ENCODE data around the gene TCF23.
"Not testable (repeated sequence)": the region's sequence is repeated elsewhere in the genome, so short reads cannot be mapped to it uniquely, and the experiment has no call there.

TCF23 gene

DNA sequence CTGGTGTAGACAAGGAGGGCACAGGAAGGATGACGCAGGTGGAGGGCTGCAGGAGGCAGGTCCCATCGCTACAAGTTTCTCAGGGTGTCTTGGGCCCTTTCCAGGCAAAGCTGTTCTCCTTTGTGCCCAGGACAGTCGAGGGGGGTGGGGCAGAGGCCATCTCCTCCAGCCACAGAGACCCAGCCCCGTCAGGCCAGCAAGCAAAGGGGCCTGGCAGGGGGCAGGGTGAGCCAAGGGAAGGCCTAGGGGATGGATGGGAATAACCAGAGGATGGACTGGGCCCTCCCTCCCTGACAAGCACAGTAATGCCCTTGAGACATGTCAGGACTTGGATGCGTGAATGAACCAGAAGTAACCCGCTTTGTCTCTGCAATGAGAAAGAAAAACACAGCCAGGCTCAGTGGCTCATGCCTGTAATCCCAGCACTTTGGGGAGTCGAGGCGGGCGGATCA lies 6.3 kb downstream of the TCF23 start:
- no peak for DNase-seq

DNA sequence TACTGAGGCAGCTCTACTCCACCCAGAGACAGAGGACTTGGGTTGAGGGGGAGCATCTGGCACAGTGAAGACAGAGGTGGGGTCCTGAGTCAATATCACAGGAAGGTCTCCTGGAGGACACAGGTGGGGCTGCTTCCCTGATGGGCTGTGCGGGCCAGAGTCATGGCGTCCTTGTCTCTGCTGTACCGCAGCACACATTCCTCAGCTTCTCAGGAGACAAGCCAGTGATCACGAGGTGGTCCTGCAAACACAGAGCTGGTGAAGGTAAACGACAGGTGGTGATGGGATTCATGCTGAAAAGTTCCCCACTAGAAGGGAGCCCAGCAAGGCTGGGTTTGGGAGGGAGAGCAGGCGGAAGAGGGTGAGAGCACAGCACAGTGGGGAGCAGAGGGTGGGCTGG lies 9.7 kb downstream of the TCF23 start:
- DNase-seq = no peak

- no peak for DNase-seq
These were observed 10.5 kb downstream of the TCF23 start for GRCh38 chr2:27159271-27159670.

GRCh38 chr2:27160191-27160590 lies 11.4 kb downstream of the TCF23 start:
- DNase-seq = no peak

- no peak for DNase-seq
These were observed 13.6 kb downstream of the TCF23 start for GRCh38 chr2:27162151-27163121.

DNA sequence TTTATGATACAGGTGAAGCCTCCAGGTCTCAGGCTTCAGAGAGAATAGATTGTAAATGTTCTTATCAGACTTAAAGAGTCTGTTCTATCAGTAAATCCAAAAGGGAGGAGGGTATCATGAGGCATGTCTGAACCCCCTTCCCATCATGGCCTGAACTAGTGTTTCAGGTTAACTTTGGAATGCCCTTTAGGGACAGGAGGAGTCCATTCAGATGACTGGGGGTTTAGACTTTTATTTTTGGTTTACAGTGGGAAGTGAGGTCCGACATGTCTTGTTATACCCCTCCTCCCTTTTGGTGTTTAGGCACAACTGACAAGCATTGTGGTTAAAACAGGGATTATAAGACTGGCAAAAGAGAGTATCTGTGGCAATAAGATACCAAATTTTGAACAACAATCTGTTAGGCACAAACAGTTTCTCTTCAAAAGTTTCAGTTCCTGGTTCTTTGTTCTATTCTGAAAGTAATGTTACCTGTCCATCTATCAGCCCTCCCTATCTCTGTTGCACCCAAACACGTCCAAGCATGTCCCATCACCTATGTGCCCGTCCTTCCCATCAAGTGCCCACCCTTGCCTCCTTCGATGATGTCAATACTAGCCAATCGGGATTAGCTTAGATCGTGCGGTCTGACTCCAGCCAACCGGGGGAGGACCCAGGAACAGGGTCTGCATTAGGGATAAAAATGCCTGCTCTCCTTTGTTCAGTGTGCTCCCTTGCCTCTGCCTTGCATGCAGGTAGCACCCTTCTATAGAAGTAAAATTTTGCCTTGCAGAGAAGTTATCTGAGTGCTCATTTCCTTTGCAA lies 16.4 kb downstream of the TCF23 start:
- DNase-seq = no peak

- no peak for DNase-seq
These were observed 22.0 kb downstream of the TCF23 start for GRCh38 chr2:27170581-27171337.

- DNase-seq = no peak
These were observed 22.6 kb downstream of the TCF23 start for GRCh38 chr2:27171351-27171848.

DNA sequence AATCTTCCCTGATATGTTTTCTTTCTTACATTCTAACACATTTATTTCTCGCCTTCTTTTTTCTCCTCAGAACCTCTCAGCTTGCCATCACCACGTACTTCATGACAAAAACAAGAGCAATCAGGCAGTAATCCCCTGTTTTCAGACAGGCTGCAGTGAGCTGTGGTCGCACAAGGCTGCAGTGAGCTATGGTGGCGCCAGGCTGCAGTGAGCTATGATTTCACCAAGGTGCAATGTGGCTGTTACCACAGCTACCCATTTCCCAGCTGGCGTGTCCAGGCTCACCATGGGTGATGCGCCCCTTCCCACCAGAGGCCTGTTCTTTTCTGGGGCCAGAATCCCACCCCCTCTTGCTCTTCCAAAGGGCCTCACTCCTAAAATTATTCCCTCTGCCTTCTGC lies 25.8 kb downstream of the TCF23 start:
- no peak for DNase-seq

DNA sequence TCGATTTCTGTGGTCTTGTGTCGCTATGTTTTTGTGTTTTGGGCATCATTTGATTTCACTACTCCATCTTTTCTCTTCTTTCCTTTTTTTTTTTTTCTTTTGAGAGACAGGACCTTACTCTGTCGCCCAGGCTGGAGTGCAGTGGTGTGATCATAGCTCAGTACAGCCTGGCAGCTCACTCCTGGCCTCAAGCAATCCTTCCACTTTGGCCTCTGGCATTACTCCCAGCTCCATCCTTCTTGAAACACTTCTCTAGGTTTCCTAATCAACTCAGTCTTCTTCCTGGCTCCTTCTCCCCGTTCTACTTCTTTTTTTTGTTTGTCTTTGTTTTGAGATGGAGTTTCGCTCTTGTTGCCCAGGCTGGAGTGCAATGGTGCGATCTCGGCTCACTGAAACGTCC lies 26.5 kb downstream of the TCF23 start:
- DNase-seq = no peak

DNA sequence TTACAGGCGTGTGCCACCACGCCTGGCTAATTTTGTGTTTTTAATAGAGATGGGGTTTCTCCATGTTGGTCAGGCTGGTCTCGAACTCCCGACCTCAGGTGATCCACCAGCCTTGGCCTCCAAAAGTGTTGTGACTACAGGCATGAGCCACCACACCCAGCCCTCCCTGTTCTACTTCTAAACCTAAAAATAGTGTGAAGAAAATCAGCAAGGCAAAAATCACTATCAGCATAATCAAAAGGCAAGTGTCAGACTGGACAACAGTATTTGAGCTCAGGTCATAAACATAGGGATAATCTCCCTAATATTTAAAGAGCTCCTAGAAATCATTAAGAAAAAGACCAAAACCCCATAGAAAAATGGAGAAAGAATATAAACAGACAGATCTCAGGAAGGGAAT lies 27.0 kb downstream of the TCF23 start:
- not testable (repeated sequence) for DNase-seq

GRCh38 chr2:27177441-27178351 lies 28.9 kb downstream of the TCF23 start:
- no peak for DNase-seq

- no peak for DNase-seq
These were observed 29.7 kb downstream of the TCF23 start for GRCh38 chr2:27178469-27178868.

DNA sequence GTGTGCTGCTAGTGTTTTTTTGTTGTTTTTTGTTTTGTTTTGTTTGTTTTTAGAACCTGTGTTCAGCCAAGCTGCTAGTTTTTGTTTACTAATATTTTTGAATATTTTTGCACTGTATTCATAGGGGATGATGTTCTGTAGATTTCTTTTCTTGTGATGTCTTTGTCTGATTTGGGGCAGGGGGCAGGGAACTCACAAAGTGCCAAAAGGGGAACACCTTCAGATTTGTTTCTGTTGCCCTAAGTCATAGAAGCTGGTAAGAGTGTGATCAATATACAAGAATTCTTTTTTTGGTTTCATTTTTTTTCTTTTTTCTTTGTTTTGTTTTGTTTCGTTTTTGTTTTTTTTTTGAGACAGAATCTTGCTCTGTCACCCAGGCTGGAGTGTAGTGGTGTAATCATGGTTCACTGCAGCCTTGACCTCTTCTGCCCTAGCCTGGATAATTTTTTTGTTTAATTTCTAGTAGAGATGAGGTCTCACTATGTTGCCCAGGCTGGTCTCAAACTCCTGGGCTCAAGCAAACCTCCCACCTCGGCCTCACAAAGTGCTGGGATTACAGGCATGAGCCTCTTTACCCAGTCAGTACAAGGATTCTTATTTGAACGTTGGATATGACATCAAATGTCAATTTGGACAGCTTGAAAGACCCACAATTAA lies 30.7 kb downstream of the TCF23 start:
- no peak for DNase-seq

DNA sequence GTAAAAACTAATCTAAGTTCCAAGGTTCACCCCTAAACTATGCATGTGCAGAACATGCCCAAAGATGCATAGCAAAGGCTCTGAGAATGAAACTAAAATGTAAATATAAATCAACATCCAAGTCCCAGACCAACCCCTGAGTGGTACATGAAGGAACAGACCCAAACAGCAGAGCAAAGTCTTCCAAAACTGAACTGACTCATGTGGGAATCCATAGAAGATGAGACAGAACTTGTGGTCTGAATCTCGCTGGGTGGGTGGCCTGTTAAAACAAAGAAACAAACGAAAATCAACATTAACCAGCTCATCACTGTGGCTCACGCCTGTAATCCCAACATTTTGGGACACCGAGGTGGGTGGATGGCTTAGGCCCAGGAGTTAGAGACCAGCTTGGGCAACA lies 33.5 kb downstream of the TCF23 start:
- no peak for DNase-seq

DNA sequence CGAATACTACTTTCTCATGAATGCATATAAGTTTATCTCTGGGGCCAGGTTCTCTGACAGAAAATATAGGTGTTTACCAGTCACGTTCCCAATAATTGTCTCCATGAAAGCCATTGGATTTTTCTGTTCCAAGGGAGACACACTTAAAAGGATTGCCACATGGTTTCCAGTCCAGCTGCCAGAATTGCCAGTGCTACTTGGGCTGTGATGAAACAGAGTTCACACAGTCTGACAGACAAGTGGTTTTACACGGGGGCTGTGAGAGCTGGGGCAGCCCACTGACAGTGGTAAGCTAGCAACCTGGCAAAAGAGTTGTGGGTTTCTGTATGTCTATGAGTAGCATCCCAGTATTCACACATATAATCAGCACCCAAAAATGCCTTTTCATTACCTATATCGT lies 35.3 kb downstream of the TCF23 start:
- no peak for DNase-seq

- peak; percentile 74 for DNase-seq
These were observed 36.7 kb downstream of the TCF23 start for GRCh38 chr2:27185331-27186026.

DNA sequence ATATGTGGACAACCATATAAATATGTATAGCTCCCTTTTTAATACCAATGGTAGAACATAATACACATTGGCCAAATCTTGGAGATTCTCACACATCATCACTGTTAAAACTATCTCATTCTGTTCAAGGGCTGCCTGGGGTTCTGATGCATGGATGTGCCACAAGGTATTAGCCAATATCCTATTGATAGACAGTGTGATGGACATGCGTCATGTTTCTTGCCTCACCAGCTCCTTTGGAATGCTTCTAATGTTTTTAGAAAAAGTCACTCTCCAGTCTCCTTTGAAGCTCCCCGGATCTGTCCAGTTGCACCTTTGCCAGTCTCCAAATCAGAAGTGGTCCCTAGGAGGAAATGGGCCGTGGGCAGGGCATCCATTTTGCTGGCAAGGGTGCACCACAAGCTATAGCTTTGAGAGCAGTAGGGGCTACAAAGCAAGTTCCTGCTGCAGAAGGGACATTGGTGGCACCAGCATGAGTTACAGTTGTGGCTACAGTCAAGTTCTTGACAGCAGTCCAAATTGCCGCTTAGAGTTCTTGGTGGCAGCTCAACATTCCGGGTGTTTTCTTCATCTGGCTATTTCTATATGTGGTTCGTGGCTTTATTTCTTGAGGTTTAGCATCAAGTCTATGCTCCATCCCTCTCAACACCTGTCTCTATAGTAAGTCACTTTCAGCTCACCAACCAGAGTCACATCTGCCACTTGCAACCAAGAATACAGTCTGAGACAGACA lies 38.0 kb downstream of the TCF23 start:
- DNase-seq = no peak

DNA sequence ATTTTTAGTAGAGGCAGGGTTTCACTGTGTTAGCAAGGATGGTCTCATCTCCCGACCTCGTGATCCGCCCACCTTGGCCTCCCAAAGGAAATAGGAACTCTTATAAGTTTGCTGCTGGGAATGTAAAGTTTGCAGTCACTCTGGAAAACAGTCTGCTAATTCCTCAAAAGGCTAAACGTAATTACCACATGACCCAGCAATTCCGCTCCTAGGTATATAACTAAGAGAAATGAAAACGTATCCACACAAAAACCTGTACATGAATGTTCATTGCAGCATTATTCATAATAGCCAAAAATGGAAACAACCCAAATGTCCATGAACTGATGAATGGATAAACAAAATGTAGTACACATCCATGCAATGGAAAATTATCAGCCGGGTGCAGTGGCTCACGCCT lies 41.2 kb downstream of the TCF23 start:
- no peak for DNase-seq

Measured in hematopoietic multipotent progenitor cell treated with erythropoietin and hydrocortisone succinate and interleukin-3 and kit ligand, for 6 days (in vitro differentiated cells).